Kidney capillary endothelial cell (primary cell): ENCODE data around the gene NCOR2.

Experiments used
- DNase-seq: peaks from one replicate; pipeline ENCODE4 v3.0.0-alpha.2; 2018; ENCODE audit warnings: low spot score

The NCOR2 gene

DNA sequence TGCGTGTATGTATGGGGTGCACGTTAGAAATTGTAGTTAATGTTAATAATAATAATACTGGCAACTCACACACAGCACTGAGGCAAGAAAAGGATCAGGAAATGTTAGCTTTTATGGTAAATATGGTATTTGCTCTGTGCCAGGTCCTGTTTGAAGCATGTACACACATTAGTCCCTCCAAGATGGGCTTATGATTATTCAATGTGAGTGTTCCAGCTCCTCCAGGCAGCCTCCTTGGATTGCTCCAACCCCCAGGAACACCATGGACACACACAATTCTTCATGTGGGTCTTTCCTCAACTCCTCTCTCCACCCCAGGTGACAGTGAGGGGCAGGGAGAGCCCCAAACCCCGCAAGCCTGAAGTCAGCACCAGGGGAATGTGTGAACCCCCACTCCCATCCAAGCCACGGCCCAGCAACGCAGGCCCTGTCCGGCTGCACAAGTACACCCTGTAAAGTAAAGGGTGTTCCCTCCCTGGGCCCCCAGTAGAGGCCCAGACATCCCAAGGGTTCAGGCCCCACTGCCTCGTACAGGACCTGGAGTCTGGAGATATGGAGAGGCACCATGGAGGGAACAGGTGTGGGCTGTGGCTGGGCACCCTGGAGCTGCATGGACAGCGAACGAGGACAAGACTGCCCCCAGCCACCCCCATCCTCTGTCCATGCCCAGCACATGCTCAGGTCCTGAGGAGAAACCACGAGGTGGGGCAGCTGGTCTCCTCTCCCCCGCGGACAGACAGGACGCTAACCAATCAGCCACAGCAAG, 41.3 kb downstream of the NCOR2 start:
- no peak for DNase-seq

GRCh38 chr12:124525455-124525854, 42.0 kb downstream of the NCOR2 start:
- no peak for DNase-seq

DNA sequence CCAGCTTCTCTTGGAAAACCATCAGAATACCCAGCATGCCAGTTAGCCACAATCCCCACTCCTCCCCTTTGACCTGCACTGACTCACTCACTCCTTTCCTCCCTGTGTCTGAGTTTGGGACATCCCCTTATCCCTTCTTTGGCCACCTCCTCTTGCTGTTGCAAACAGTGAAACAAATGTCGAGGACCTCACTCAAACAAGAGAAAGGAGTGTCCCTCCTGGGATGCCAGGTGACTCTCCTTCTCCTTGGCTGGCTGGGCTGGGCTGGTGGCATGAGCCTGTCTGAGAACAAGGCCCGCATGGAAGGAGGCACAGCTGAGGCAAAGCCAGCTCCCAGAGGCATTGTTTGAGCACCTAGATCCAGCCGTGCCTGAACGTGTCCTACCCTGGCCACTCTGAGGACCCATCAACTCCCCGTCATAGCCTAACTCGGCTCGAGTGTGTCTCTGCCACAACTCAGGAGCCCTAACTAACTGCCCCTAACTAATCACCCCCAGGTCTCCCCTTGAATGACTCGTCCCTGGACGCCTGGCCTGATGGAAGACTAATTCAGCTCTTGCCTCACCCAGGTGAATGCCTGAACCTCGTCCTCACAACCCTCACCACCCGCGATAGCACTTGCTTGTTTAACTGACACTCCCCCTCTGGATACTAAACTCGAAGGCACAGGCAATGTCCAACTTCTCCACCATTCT, 43.0 kb downstream of the NCOR2 start:
- DNase-seq = no peak

DNA sequence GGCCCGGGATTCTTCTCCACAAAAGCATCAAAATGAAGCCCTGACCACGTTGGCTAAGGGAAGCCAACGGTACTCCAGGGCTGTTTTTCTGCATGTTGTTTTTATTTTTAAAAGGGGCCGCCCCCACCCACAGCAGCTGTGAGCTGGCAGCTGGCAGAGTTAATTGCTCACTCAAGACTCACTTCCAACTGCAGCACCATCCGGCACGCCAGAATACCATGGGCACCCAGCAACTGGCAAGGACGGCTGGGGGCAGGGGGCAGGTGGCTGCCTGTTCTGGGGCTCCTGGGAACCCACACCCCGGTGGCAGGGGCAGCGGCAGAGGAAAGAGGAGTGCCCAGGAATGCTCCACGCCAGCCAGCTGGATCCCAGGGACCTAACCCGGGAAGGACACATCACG, 44.3 kb downstream of the NCOR2 start:
- no peak for DNase-seq

DNA sequence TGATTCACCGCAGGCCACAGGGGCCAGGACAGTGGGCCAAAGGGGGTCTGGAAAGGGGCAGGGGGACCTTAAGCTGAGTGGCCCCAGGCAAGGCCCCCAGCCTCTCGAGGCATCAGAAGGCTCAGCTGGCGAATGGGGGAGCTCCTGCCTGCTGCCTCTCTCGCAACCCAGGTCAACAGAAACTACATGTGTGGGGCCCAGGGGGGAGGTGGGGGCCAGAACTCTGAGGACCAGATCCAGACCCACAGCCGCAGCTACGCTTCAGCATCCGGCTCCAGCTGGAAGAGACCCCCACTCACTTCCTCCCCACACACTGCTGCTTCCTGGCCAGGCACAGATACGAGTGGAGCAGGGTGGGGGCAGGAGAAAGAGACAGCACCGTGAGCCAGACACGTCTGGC, 46.5 kb downstream of the NCOR2 start:
- peak; percentile 67 for DNase-seq

DNA sequence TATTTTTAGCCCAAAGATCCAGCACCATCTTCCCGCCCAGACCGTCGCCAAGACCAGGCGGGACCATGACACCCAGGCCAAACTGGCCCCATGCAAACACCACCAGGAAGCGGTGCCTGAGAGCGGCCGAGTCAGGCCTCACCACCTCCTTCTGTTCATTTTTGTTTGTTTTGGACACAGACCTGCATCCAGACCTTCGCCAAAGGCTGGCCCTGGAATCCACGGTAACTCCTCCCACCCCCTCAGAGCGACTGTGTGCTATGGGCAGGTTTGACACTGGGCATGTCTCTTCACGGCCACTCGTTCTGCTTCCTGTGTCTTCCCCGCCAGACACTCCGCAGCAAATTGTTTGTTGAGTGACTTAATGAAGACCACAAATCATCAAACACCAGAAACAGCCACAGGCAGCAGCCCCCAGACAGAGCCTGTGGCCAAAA, 47.1 kb downstream of the NCOR2 start:
- DNase-seq = no peak

DNA sequence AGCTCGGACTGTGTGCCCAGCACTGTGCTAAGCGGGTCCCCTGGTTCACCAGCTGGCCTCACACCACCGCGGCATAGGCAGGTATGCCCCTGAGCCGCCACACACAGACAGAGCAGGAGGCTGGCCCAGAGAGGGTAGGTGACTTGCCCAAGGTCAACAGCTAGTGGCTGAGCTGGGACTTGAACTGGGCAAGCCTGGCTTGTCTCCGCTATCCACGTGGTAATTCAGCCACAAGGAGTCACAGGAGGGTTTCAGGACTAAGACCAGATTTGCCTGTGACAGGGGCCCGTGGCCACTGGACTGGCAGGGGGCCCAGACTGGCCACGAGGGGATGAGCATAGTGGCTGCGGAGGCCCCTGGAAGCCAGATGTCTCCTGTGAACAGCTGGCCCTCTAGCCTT, 47.7 kb downstream of the NCOR2 start:
- DNase-seq = no peak

- DNase-seq = peak; percentile 92
These were observed 49.1 kb downstream of the NCOR2 start for GRCh38 chr12:124518051-124518932.
